OCI-LY1 (cell line): ENCODE data around the gene COX6A1.
A peak's percentile ranks its signal among the peaks of the same experiment; 100 is the strongest.

Source experiments
- H2AFZ ChIP-seq: fragments of 200-600 bp; sonication (generic), shearing (Covaris generic); 2 replicates; pipeline ENCODE4 v1.6.0; 2014; ENCODE audit warnings: antibody characterized with exemption, mild to moderate bottlenecking, low read length
- H3F3A ChIP-seq: fragments of 200-600 bp; sonication (generic), shearing (Covaris generic); 2 replicates; pipeline ENCODE4 v1.6.0; 2014; ENCODE audit warnings: mild to moderate bottlenecking, antibody characterized with exemption, low read length, moderate library complexity; ENCODE audit not compliant: insufficient read depth
- H3K27ac ChIP-seq: fragments of 200-600 bp; sonication (generic); 2 replicates; pipeline ENCODE4 v1.5.1; 2014; ENCODE audit warnings: low read length, mixed run types, mild to moderate bottlenecking, low read depth; ENCODE audit not compliant: poor library complexity, severe bottlenecking
- H3K27me3 ChIP-seq: fragments of 200-600 bp; sonication (generic); 2 replicates; pipeline ENCODE4 v1.6.0; 2014; ENCODE audit warnings: antibody characterized with exemption, mild to moderate bottlenecking, low read length, moderate library complexity; ENCODE audit not compliant: insufficient read depth
- H3K36me3 ChIP-seq: fragments of 200-600 bp; sonication (generic); 2 replicates; pipeline ENCODE4 v1.6.1; 2014; ENCODE audit warnings: mild to moderate bottlenecking, antibody characterized with exemption, low read length, moderate library complexity, mixed read lengths; ENCODE audit not compliant: insufficient read depth
- H3K4me1 ChIP-seq: fragments of 200-600 bp; sonication (generic); 2 replicates; pipeline ENCODE4 v1.5.1; 2014; ENCODE audit warnings: mild to moderate bottlenecking, low read length, moderate library complexity; ENCODE audit not compliant: insufficient read depth, severe bottlenecking
- H3K4me2 ChIP-seq: fragments of 200-600 bp; sonication (generic), shearing (Covaris generic); 2 replicates; pipeline ENCODE4 v1.6.1; 2014; ENCODE audit warnings: low read length
- H3K4me3 ChIP-seq: fragments of 200-600 bp; sonication (generic); 2 replicates; pipeline ENCODE4 v1.5.1; 2014; ENCODE audit warnings: low read length, low read depth, mild to moderate bottlenecking, mixed read lengths; ENCODE audit not compliant: poor library complexity, severe bottlenecking
- H3K79me2 ChIP-seq: fragments of 200-600 bp; shearing (Covaris generic); 2 replicates; pipeline ENCODE4 v1.6.1; 2016; ENCODE audit warnings: mixed run types, low read length, mixed read lengths; ENCODE audit not compliant: insufficient read depth
- H3K9ac ChIP-seq: fragments of 200-600 bp; sonication (generic), shearing (Covaris generic); 2 replicates; pipeline ENCODE4 v1.6.1; 2014; ENCODE audit warnings: mild to moderate bottlenecking, low read length, mixed read lengths
- H3K9me2 ChIP-seq: fragments of 200-600 bp; sonication (generic), shearing (Covaris generic); 2 replicates; pipeline ENCODE4 v1.6.1; 2014; ENCODE audit warnings: low read depth, mild to moderate bottlenecking, low read length, mixed read lengths
- H3K9me3 ChIP-seq: fragments of 200-600 bp; shearing (Covaris generic); 2 replicates; pipeline ENCODE4 v1.6.1; 2014; ENCODE audit warnings: low read length, mixed read lengths
- H4K20me1 ChIP-seq: fragments of 200-600 bp; sonication (generic), shearing (Covaris generic); 2 replicates; pipeline ENCODE4 v1.6.0; 2016; ENCODE audit warnings: mild to moderate bottlenecking, low read length; ENCODE audit not compliant: insufficient read depth
- EZH2 ChIP-seq: fragments of 200-600 bp; sonication (generic), shearing (Covaris generic); IDR thresholded peaks from 2 replicates; pipeline ENCODE4 v1.8.0; 2017; ENCODE audit warnings: borderline replicate concordance, mixed run types, mild to moderate bottlenecking, antibody characterized with exemption, low read length, moderate library complexity, mixed read lengths
- TF ChIP-seq, protein P1 (sequence below): fragments of 200-600 bp; sonication (generic), shearing (Covaris generic); IDR thresholded peaks from 2 replicates; pipeline ENCODE4 v1.5.1; 2017; ENCODE audit warnings: mild to moderate bottlenecking, antibody characterized with exemption, low read length, moderate library complexity, mixed read lengths

The COX6A1 gene

GRCh38 chr12:120429368-120429767 lies 8.5 kb upstream of the COX6A1 start:
- Histone ChIP-seq H3K4me3 (no peak overlapping the region), H3K9me2 (no peaks in the 10 kb centered on the region), H3K4me2 (no peak overlapping the region), H3F3A (no peaks in the 10 kb centered on the region), H3K79me2 (no peaks in the 10 kb centered on the region), H3K36me3 (no peaks in the 10 kb centered on the region), H3K9ac (no peak overlapping the region), H3K27ac (no peak overlapping the region), H3K4me1 (no peaks in the 10 kb centered on the region), H3K27me3 (peaks cover 5% of the 10 kb centered on the region; the same call in 1 of the 2 replicates), H3K9me3 (no peaks in the 10 kb centered on the region), H2AFZ (no peak overlapping the region), H4K20me1 (no peaks in the 10 kb centered on the region)
- TF ChIP-seq, protein P1, sequence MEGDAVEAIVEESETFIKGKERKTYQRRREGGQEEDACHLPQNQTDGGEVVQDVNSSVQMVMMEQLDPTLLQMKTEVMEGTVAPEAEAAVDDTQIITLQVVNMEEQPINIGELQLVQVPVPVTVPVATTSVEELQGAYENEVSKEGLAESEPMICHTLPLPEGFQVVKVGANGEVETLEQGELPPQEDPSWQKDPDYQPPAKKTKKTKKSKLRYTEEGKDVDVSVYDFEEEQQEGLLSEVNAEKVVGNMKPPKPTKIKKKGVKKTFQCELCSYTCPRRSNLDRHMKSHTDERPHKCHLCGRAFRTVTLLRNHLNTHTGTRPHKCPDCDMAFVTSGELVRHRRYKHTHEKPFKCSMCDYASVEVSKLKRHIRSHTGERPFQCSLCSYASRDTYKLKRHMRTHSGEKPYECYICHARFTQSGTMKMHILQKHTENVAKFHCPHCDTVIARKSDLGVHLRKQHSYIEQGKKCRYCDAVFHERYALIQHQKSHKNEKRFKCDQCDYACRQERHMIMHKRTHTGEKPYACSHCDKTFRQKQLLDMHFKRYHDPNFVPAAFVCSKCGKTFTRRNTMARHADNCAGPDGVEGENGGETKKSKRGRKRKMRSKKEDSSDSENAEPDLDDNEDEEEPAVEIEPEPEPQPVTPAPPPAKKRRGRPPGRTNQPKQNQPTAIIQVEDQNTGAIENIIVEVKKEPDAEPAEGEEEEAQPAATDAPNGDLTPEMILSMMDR = no peak
- no peak for TF ChIP-seq EZH2

GRCh38 chr12:120432772-120433525 lies 5.0 kb upstream of the COX6A1 start:
- no peak overlapping the region for H3K27ac ChIP-seq
- H3K9me3 ChIP-seq = no peaks in the 10 kb centered on the region
- TF ChIP-seq, protein P1 = no peak
- TF ChIP-seq EZH2 = no peak
- no peaks in the 10 kb centered on the region for H3F3A ChIP-seq
- no peaks in the 10 kb centered on the region for H3K27me3 ChIP-seq
- no peaks in the 10 kb centered on the region for H4K20me1 ChIP-seq
- no peak overlapping the region for H2AFZ ChIP-seq
- no peak overlapping the region for H3K4me3 ChIP-seq
- no peaks in the 10 kb centered on the region for H3K79me2 ChIP-seq
- H3K9ac ChIP-seq = no peak overlapping the region
- H3K4me2 ChIP-seq = no peak overlapping the region
- H3K9me2 ChIP-seq = no peaks in the 10 kb centered on the region
- H3K36me3 ChIP-seq = no peaks in the 10 kb centered on the region
- peaks cover 4% of the 10 kb centered on the region for H3K4me1 ChIP-seq

GRCh38 chr12:120438495-120439198 lies 734 bp downstream of the COX6A1 start:
- Histone ChIP-seq H3K27me3 (no peaks in the 10 kb centered on the region), H3K4me2 (peak overlapping the region; percentile 88), H3K36me3 (peaks cover 30% of the 10 kb centered on the region), H3F3A (no peaks in the 10 kb centered on the region; the same call in 1 of the 2 replicates), H3K4me1 (peaks cover 25% of the 10 kb centered on the region), H2AFZ (no peak overlapping the region), H3K79me2 (peaks cover 17% of the 10 kb centered on the region), H4K20me1 (no peaks in the 10 kb centered on the region), H3K27ac (peak overlapping the region; percentile 56), H3K4me3 (peak overlapping the region; percentile 87), H3K9me3 (no peaks in the 10 kb centered on the region), H3K9me2 (no peaks in the 10 kb centered on the region), H3K9ac (peak overlapping the region; percentile 66)
- TF ChIP-seq EZH2 = no peak
- TF ChIP-seq, protein P1 = no peak
